ENCODE data around the gene EIPR1. TPM values are rescaled to one million over a fixed set of nuclear protein-coding genes. Genes with fewer than 3 reads are reported as not detected.

Gene EIPR1
- total and polyA plus RNA-seq, 2 donors (not counting 3 experiments of a cell fraction or from before 2014, with no cell fraction given) = 30.8 to 57.3 TPM

GRCh38 chr2:3294493-3294892 lies 83.1 kb downstream of the EIPR1 start:
- ChIA-PET POLR2A (no interaction called here), CTCF (no interaction called here)
- dilution Hi-C loops (cut with MboI; ENCODE audit: extremely low pct_ligation_motif_present, low sequenced_read_pairs) = no loop called here
- DNase-seq (ENCODE audit: low read depth, low spot score) = no peak
- Histone ChIP-seq H3K9me1 (replicated peaks; ENCODE audit: control insufficient read depth, extremely low read depth, insufficient read depth, low read length) (no peaks in the 10 kb centered on the region), H3K36me3 (ENCODE audit: control insufficient read depth in 2 of 2, extremely low read depth in 1 of 2, insufficient read depth in 2 of 2, low read length in 2 of 2) (no peaks in the 10 kb centered on the region), H3K9me3 (replicated peaks; ENCODE audit: control insufficient read depth, insufficient read depth, low read length) (no peaks in the 10 kb centered on the region), H2AFZ (ENCODE audit: low read depth, low read length) (no peak overlapping the region), H3K4me2 (ENCODE audit: insufficient read depth, low read length) (no peak overlapping the region), H3K9ac (replicated peaks; ENCODE audit: extremely low read depth, insufficient read depth, low read length) (no peak overlapping the region), H3K79me2 (ENCODE audit: control insufficient read depth, insufficient read depth, low read length) (no peaks in the 10 kb centered on the region), H3K4me1 (ENCODE audit: control insufficient read depth, extremely low read depth, insufficient read depth, low read length) (no peaks in the 10 kb centered on the region), H4K20me1 (replicated peaks; ENCODE audit: control insufficient read depth, extremely low read depth, insufficient read depth, low read length) (no peaks in the 10 kb centered on the region), H3K4me3 (replicated peaks in 1 of 3; ENCODE audit: insufficient read depth in 1 of 3, low read depth in 1 of 3, low read length in 3 of 3) (no peak overlapping the region), H3K27me3 (ENCODE audit: control insufficient read depth in 2 of 2, insufficient read depth in 2 of 2, low read length in 2 of 2) (no peaks in the 10 kb centered on the region), H3K27ac (ENCODE audit: insufficient read depth, low read depth, low read length) (no peak overlapping the region)
- no TSS peak for BruUV-seq (replicated peaks)
- TF ChIP-seq POLR2A (IDR thresholded peaks at IDR 0.05; ENCODE audit: low read depth, low read length) (no peak), GATA2 (IDR thresholded peaks at IDR 0.05; ENCODE audit: insufficient read depth, insufficient read length, low read depth, low read length) (no peak), POLR2AphosphoS5 (IDR thresholded peaks at IDR 0.05; ENCODE audit: insufficient read depth, low read depth, low read length) (no peak), EZH2 (IDR thresholded peaks at IDR 0.05; ENCODE audit: borderline replicate concordance, low read depth, low read length, severe bottlenecking) (no peak), MAX (IDR thresholded peaks at IDR 0.05; ENCODE audit: insufficient read depth, insufficient read length) (no peak), JUN (IDR thresholded peaks at IDR 0.05; ENCODE audit: borderline replicate concordance, insufficient read depth, insufficient read length, low read depth) (no peak), FOS (IDR thresholded peaks at IDR 0.05; ENCODE audit: borderline replicate concordance, insufficient read depth, low read length) (no peak), MYC (IDR thresholded peaks at IDR 0.05; ENCODE audit: low read depth, low read length) (no peak)
- TF ChIP-seq, protein P1, sequence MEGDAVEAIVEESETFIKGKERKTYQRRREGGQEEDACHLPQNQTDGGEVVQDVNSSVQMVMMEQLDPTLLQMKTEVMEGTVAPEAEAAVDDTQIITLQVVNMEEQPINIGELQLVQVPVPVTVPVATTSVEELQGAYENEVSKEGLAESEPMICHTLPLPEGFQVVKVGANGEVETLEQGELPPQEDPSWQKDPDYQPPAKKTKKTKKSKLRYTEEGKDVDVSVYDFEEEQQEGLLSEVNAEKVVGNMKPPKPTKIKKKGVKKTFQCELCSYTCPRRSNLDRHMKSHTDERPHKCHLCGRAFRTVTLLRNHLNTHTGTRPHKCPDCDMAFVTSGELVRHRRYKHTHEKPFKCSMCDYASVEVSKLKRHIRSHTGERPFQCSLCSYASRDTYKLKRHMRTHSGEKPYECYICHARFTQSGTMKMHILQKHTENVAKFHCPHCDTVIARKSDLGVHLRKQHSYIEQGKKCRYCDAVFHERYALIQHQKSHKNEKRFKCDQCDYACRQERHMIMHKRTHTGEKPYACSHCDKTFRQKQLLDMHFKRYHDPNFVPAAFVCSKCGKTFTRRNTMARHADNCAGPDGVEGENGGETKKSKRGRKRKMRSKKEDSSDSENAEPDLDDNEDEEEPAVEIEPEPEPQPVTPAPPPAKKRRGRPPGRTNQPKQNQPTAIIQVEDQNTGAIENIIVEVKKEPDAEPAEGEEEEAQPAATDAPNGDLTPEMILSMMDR (IDR thresholded peaks at IDR 0.05; ENCODE audit: extremely low read depth in 1 of 2, insufficient read depth in 1 of 2, low read depth in 1 of 2, low read length in 2 of 2) = no peak
- FAIRE-seq = no peak
- intact Hi-C loops (cut with micrococcal nuclease) = no loop called here
